Eye (tissue), 1 donor: ENCODE measurements around the gene NMNAT3.
"Not testable (repeated sequence)": the region's sequence is repeated elsewhere in the genome, so short reads cannot be mapped to it uniquely, and the experiment has no call there.

Experiments used
- DNase-seq: peaks from one replicate; pipeline ENCODE4 v3.0.0-alpha.2; 2015

The NMNAT3 gene

GRCh38 chr3:139634111-139634635 lies 43.6 kb downstream of the NMNAT3 start:
- peak; percentile 12 for DNase-seq

- no peak for DNase-seq
Measured at GRCh38 chr3:139633511-139633910, 44.3 kb downstream of the NMNAT3 start.

- no peak for DNase-seq
Measured at GRCh38 chr3:139630542-139630941, 47.2 kb downstream of the NMNAT3 start.

- no peak for DNase-seq
Measured at GRCh38 chr3:139629033-139629432, 48.7 kb downstream of the NMNAT3 start.

GRCh38 chr3:139627759-139628158 lies 50.0 kb downstream of the NMNAT3 start:
- DNase-seq: no peak

- DNase-seq: no peak
Measured at GRCh38 chr3:139620438-139620837, 57.3 kb downstream of the NMNAT3 start.

GRCh38 chr3:139619484-139619883 lies 58.3 kb downstream of the NMNAT3 start:
- no peak for DNase-seq

GRCh38 chr3:139617672-139618268 lies 60.0 kb downstream of the NMNAT3 start:
- DNase-seq: no peak

GRCh38 chr3:139611528-139611927 lies 66.2 kb downstream of the NMNAT3 start:
- DNase-seq: peak; percentile 32

- no peak for DNase-seq
Measured at GRCh38 chr3:139610886-139611285, 66.9 kb downstream of the NMNAT3 start.

GRCh38 chr3:139608924-139609323 lies 68.8 kb downstream of the NMNAT3 start:
- DNase-seq: no peak

- no peak for DNase-seq
Measured at GRCh38 chr3:139608108-139608380, 69.7 kb downstream of the NMNAT3 start.

GRCh38 chr3:139607257-139608107 lies 70.3 kb downstream of the NMNAT3 start:
- DNase-seq: no peak

- DNase-seq: no peak
Measured at GRCh38 chr3:139602003-139602402, 75.8 kb downstream of the NMNAT3 start.

- DNase-seq: no peak
Measured at GRCh38 chr3:139601191-139601961, 76.4 kb downstream of the NMNAT3 start.

- DNase-seq: no peak
Measured at GRCh38 chr3:139597947-139598346, 79.8 kb downstream of the NMNAT3 start.

- not testable (repeated sequence) for DNase-seq
Measured at GRCh38 chr3:139591186-139591585, 86.6 kb downstream of the NMNAT3 start.

GRCh38 chr3:139588450-139588849 lies 89.3 kb downstream of the NMNAT3 start:
- DNase-seq: no peak

- no peak for DNase-seq
Measured at GRCh38 chr3:139587797-139588196, 90.0 kb downstream of the NMNAT3 start.

- no peak for DNase-seq
Measured at GRCh38 chr3:139586420-139587017, 91.3 kb downstream of the NMNAT3 start.

GRCh38 chr3:139585820-139586219 lies 92.0 kb downstream of the NMNAT3 start:
- DNase-seq: no peak

- not testable (repeated sequence) for DNase-seq
Measured at GRCh38 chr3:139583651-139584050, 94.1 kb downstream of the NMNAT3 start.

- DNase-seq: no peak
Measured at GRCh38 chr3:139578783-139579182, 99.0 kb downstream of the NMNAT3 start.
